Natural killer cell treated with Interleukin-12 subunit alpha and Interleukin-12 subunit beta and Interleukin-15 and Interleukin-18, amount 100 ng/mL, for 72 hours (primary cell): ENCODE measurements around the gene TANGO6. TPM values are rescaled to one million over a fixed set of nuclear protein-coding genes. Genes with fewer than 3 reads are reported as not detected.

Experiments
- ATAC-seq, 2 donors: fragments of 150-1000 bp; cut with Tn5 transposase in 1 of 2; sonication (Bioruptor Pico), chemical (Tn5 transposase) in 1 of 2; 2 replicates each; pipeline ENCODE4 v1.10.0; 2021
- DNase-seq: peaks from one replicate; pipeline ENCODE4 v3.0.0; 2022; ENCODE audit warnings: low spot score
- H3K27ac Mint-ChIP-seq, 2 donors: 1 replicate in 1 of 2; 2 replicates in 1 of 2; pipeline ENCODE4 v1.8.0; 2022; ENCODE audit warnings: mixed read lengths in 2 of 2, mild to moderate bottlenecking in 1 of 2, moderate library complexity in 1 of 2
- H3K27me3 Mint-ChIP-seq, 2 donors: 1 replicate in 1 of 2; 2 replicates in 1 of 2; pipeline ENCODE4 v1.8.0; 2022; ENCODE audit warnings: mixed read lengths in 2 of 2
- H3K36me3 Mint-ChIP-seq: one replicate; pipeline ENCODE4 v1.8.0; 2022; ENCODE audit warnings: mixed read lengths
- H3K4me1 Mint-ChIP-seq, 2 donors: 1 replicate in 1 of 2; 2 replicates in 1 of 2; pipeline ENCODE4 v1.8.0; 2022; ENCODE audit warnings: low read depth in 2 of 2, mixed read lengths in 2 of 2, mild to moderate bottlenecking in 1 of 2
- H3K4me3 Mint-ChIP-seq: one replicate; pipeline ENCODE4 v1.8.0; 2022; ENCODE audit warnings: mixed read lengths
- H3K9me3 Mint-ChIP-seq: 2 replicates; pipeline ENCODE4 v1.8.0; 2022; ENCODE audit warnings: mixed read lengths
- total RNA-seq, 2 donors: library from RNA; stranded (reverse); gene quantifications; one replicate each; pipeline ENCODE4 v1.2.3, GENCODE V29; 2022

TANGO6 gene
- total RNA-seq: 10 to 100 TPM; 26.6 to 62.3 TPM

DNA sequence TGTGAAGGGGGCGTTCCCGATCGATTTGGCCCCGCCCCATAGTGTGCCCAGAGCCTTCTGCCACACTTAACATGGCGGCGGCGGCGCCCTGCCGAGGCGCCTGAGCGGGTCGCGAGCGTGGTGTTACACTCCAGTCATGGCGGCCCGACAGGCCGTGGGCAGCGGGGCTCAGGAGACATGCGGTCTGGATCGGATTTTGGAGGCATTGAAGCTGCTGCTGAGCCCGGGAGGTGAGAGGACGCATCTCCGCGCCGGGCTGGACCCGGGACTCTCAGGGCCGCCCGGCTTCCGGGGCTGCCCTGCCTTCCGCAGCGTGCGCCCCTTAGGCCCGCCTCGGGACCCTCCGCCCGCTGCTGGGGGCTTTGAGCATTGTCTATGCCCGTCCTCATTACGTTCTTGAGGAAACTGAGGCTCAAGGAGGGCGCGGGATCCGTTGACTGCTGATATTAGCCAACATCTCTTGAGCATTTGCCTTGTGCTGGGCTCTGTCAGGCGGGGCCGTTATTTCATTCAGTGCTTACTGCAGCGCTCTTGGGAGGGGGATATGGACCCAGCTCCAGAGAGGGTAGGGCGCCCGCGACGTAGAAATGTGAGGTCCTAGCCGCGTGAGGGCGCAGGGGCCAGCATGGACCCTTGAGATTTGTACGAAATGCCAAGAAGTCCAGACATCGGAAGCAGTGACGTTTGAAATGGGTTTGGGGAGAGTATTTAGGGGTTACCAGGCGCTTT, at the start of gene TANGO6:
Gene TANGO6 (plus strand): TSS at position 50 of the 729 bp plus-strand sequence. CDS start 87 bp downstream, at position 137.
- Mint-ChIP-seq H3K36me3 (no peaks in the 10 kb centered on the region), H3K9me3 (no peaks in the 10 kb centered on the region), H3K4me1 (peaks cover 20 to 23% of the 10 kb centered on the region in 2 donors), H3K27ac (peak within 1 kb of the TSS; percentile 84 to 85), H3K4me3 (peak within 1 kb of the TSS; percentile 96), H3K27me3 (no peaks in the 10 kb centered on the region)
- ATAC-seq (peak; percentile 97), DNase-seq (peak; percentile 87)

- H3K9me3 Mint-ChIP-seq: no peaks in the 10 kb centered on the region
- no peaks in the 10 kb centered on the region for H3K4me1 Mint-ChIP-seq
- H3K27me3 Mint-ChIP-seq: peaks cover 0 to 3% of the 10 kb centered on the region in 2 donors
- ATAC-seq (no peak), DNase-seq (no peak)
- H3K27ac Mint-ChIP-seq: peak overlapping the region in 1 of 2 donors; percentile 15
- no peaks in the 10 kb centered on the region for H3K36me3 Mint-ChIP-seq
- no peak overlapping the region for H3K4me3 Mint-ChIP-seq
Measured at GRCh38 chr16:68798398-68798797, 44.9 kb upstream of the TANGO6 start.

- Mint-ChIP-seq H3K4me3 (no peak overlapping the region), H3K4me1 (no peaks in the 10 kb centered on the region), H3K36me3 (no peaks in the 10 kb centered on the region), H3K9me3 (no peaks in the 10 kb centered on the region), H3K27me3 (peaks cover 6 to 9% of the 10 kb centered on the region in 2 donors), H3K27ac (no peak overlapping the region)
- no peak for DNase-seq
- ATAC-seq: peak; percentile 51 to 69
Measured at GRCh38 chr16:68800257-68800875, 43.0 kb upstream of the TANGO6 start.

DNA sequence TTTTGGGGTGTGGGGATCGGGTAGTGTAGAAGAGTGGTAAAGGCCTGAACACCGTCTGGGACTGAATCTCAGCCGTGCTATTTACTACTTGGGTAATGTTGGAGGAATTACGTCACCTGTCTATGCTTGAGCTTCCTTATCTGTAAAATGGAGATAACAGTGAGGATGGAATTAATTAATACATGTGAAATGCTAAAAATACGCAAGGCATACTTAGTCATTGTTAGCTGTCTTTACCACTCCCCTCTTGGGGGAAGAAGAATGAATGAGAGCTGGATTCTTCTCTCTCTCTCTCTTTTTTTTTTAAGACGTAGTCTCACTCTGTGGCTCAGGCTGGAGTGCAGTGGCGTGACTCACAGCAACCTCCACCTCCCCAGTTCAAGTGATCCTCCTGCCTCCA, 41.1 kb upstream of the TANGO6 start:
- Mint-ChIP-seq H3K27me3 (peaks cover 7 to 16% of the 10 kb centered on the region in 2 donors), H3K27ac (no peak overlapping the region), H3K4me3 (no peak overlapping the region), H3K9me3 (no peaks in the 10 kb centered on the region), H3K36me3 (no peaks in the 10 kb centered on the region), H3K4me1 (no peaks in the 10 kb centered on the region)
- no peak for DNase-seq
- ATAC-seq: no peak

- Mint-ChIP-seq H3K27ac (no peak overlapping the region), H3K27me3 (peaks cover 7 to 13% of the 10 kb centered on the region in 2 donors), H3K36me3 (no peaks in the 10 kb centered on the region), H3K4me1 (no peaks in the 10 kb centered on the region), H3K9me3 (no peaks in the 10 kb centered on the region), H3K4me3 (no peak overlapping the region)
- DNase-seq (no peak), ATAC-seq (no peak)
Measured at GRCh38 chr16:68806422-68806821, 36.9 kb upstream of the TANGO6 start.

DNA sequence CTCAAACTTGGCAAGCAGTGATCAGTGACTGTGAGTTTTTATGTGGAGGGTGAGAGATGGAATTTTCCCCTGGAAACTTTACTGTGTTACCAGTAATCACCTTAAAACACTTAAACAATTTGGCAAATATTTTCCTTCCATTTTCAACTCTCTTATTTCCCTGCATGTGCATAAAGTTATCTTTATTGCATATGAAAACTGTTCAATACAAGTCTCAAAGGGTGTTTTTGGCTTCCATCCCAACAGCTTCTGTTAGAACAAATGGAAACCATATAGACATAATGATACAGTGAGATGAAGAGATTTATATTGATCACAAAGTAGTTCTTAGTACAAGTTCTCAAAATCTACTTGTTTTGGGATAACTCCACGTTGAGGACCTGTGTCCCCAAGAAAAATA, 36.4 kb upstream of the TANGO6 start:
- H3K27me3 Mint-ChIP-seq: peaks cover 7 to 13% of the 10 kb centered on the region in 2 donors
- no peak for ATAC-seq
- DNase-seq: no peak
- no peaks in the 10 kb centered on the region for H3K36me3 Mint-ChIP-seq
- H3K4me1 Mint-ChIP-seq: no peaks in the 10 kb centered on the region
- H3K27ac Mint-ChIP-seq: no peak overlapping the region
- H3K4me3 Mint-ChIP-seq: no peak overlapping the region
- H3K9me3 Mint-ChIP-seq: no peaks in the 10 kb centered on the region

- Mint-ChIP-seq H3K4me1 (no peaks in the 10 kb centered on the region), H3K27ac (no peak overlapping the region), H3K9me3 (no peaks in the 10 kb centered on the region), H3K4me3 (no peak overlapping the region), H3K36me3 (no peaks in the 10 kb centered on the region), H3K27me3 (no peaks in the 10 kb centered on the region)
- no peak for ATAC-seq
- DNase-seq: no peak
Measured at GRCh38 chr16:68814516-68814915, 28.8 kb upstream of the TANGO6 start.

DNA sequence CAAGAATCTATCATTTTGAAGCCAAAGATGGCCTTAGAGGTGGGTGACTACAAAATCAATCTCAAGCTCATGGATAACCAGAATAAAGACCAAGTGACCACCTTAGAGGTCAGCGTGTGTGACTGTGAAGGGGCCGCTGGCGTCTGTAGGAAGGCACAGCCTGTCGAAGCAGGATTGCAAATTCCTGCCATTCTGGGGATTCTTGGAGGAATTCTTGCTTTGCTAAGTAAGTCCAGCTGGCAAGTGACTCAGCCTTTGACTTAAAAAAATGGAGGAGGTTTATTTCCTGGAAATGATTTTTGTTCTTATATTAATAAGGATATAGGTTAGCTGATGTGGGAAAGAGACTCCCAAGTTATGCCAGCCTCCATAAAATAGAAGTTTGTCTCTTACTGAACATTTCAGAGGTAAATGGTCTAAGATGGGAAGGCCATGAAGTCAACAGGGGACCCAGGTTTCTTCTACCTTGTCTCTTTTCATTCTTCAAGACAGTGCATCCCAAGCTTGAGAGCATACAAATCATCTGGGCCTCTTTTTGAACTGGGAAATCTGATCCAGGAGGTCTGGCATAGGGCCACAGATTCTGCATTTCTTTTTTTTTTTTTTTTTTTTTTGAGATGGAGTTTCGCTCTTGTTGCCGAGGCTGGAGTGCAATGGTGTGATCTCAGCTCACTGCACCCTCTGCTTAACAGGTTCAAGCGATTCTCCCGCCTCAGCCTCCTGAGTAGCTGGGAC, 19.8 kb upstream of the TANGO6 start:
- DNase-seq: no peak
- Mint-ChIP-seq H3K27me3 (peaks cover 0 to 9% of the 10 kb centered on the region in 2 donors), H3K27ac (no peak overlapping the region), H3K4me1 (no peaks in the 10 kb centered on the region), H3K4me3 (no peak overlapping the region), H3K9me3 (no peaks in the 10 kb centered on the region), H3K36me3 (no peaks in the 10 kb centered on the region)
- no peak for ATAC-seq

DNA sequence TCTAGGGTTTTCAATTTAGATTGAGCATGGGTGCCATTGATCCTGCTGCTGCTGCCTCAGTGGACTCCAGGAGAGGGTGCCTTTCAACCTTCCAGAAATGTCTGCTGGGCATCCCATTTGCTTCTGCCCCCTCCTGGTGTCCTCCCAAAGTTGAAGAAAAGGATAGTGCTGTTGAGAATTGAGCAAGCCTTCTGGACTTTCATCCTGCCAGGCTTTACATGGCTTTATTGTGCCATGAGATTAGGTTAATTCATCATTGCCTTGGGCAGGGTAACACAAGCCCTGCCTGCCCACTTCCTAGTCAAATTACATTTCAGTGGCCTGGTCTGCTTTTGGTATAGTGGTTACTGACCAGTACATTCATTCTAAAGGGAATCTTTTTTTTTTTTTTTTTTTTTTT, 17.9 kb upstream of the TANGO6 start:
- Mint-ChIP-seq H3K27ac (no peak overlapping the region), H3K27me3 (peaks cover 0 to 10% of the 10 kb centered on the region in 2 donors), H3K4me1 (no peaks in the 10 kb centered on the region), H3K36me3 (no peaks in the 10 kb centered on the region), H3K4me3 (no peak overlapping the region), H3K9me3 (no peaks in the 10 kb centered on the region)
- ATAC-seq (no peak), DNase-seq (no peak)

DNA sequence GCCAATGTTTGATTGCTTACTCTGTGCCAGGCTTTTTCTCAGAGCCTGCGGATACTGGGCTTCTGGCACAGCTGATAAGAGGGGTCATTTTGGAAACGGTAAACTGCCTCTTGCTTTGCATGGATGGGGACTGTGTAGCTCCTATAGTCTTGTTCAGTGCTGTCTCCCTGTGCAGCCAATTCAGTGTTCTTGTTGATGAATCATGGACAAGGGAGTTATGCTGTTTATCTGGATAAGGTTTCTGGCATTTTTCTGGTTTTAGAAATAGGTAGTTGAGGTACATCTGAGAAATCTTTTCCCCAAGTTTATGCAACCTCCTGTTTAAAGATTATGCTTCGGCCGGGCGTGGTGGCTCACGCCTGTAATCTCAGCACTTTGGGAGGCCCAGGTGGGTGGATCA, 16.7 kb upstream of the TANGO6 start:
- no peak overlapping the region for H3K4me3 Mint-ChIP-seq
- DNase-seq: no peak
- no peaks in the 10 kb centered on the region for H3K4me1 Mint-ChIP-seq
- no peak overlapping the region for H3K27ac Mint-ChIP-seq
- H3K9me3 Mint-ChIP-seq: no peaks in the 10 kb centered on the region
- no peaks in the 10 kb centered on the region for H3K36me3 Mint-ChIP-seq
- no peak for ATAC-seq
- peaks cover 0 to 13% of the 10 kb centered on the region in 2 donors for H3K27me3 Mint-ChIP-seq

DNA sequence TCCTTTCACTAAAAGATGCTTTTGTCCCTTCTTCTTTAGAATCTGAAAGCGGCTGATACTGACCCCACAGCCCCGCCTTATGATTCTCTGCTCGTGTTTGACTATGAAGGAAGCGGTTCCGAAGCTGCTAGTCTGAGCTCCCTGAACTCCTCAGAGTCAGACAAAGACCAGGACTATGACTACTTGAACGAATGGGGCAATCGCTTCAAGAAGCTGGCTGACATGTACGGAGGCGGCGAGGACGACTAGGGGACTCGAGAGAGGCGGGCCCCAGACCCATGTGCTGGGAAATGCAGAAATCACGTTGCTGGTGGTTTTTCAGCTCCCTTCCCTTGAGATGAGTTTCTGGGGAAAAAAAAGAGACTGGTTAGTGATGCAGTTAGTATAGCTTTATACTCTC, 10.1 kb upstream of the TANGO6 start:
- Mint-ChIP-seq H3K4me1 (no peaks in the 10 kb centered on the region), H3K4me3 (no peak overlapping the region), H3K9me3 (no peaks in the 10 kb centered on the region), H3K36me3 (no peaks in the 10 kb centered on the region), H3K27ac (no peak overlapping the region), H3K27me3 (peaks cover 0 to 11% of the 10 kb centered on the region in 2 donors)
- DNase-seq: no peak
- ATAC-seq: no peak

GRCh38 chr16:68834550-68834949, 8.8 kb upstream of the TANGO6 start:
- Mint-ChIP-seq H3K9me3 (no peaks in the 10 kb centered on the region), H3K4me1 (no peaks in the 10 kb centered on the region), H3K27me3 (peaks cover 0 to 11% of the 10 kb centered on the region in 2 donors), H3K27ac (no peak overlapping the region), H3K36me3 (no peaks in the 10 kb centered on the region), H3K4me3 (no peak overlapping the region)
- no peak for ATAC-seq
- DNase-seq: no peak

DNA sequence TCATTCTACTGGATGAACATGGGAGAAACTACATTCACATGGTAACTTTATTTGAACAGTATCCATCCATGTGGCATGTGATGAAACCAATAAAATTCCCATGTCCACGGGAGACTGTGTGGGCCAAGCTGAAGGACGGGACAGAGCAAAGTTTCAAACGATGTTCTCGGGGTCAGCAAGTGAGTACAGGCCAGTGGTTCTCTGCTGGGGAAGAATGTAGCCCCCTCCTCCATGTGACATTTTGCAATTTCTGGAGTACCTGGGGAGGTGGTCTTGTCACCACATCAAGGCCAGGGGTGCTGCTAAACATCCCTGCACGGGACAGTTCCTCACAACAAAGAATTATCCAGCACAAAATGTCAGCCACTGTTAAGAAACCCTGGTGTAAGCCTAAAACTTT, 7.4 kb upstream of the TANGO6 start:
- H3K9me3 Mint-ChIP-seq: no peaks in the 10 kb centered on the region

GRCh38 chr16:68839831-68840230, 3.5 kb upstream of the TANGO6 start:
- H3K36me3 Mint-ChIP-seq: no peaks in the 10 kb centered on the region
- peaks cover 0 to 3% of the 10 kb centered on the region in 2 donors for H3K27me3 Mint-ChIP-seq
- H3K4me3 Mint-ChIP-seq: no peak overlapping the region
- H3K4me1 Mint-ChIP-seq: peaks cover 11 to 14% of the 10 kb centered on the region in 2 donors
- DNase-seq (no peak), ATAC-seq (no peak)
- H3K27ac Mint-ChIP-seq: no peak overlapping the region
- H3K9me3 Mint-ChIP-seq: no peaks in the 10 kb centered on the region

More for the DNA sequence above, 7.4 kb upstream of the TANGO6 start:
- no peak for DNase-seq
- ATAC-seq: no peak
- H3K4me3 Mint-ChIP-seq: no peak overlapping the region
- no peak overlapping the region for H3K27ac Mint-ChIP-seq
- no peaks in the 10 kb centered on the region for H3K36me3 Mint-ChIP-seq
- H3K27me3 Mint-ChIP-seq: peaks cover 0 to 7% of the 10 kb centered on the region in 2 donors
- H3K4me1 Mint-ChIP-seq: no peaks in the 10 kb centered on the region
